PFSK-1 (cell line): ENCODE measurements around the gene ATP13A1.

Source experiments
- POLR2AphosphoS5 ChIP-seq: IDR thresholded peaks from 2 replicates; pipeline ENCODE4 v1.6.1; 2012; ENCODE audit warnings: low read depth, mild to moderate bottlenecking, control low read depth, low read length, moderate library complexity
- TAF1 ChIP-seq: IDR thresholded peaks from 2 replicates; pipeline ENCODE4 v1.6.1; 2012; ENCODE audit warnings: low read length, control low read depth, borderline replicate concordance; ENCODE audit not compliant: insufficient read depth

DNA sequence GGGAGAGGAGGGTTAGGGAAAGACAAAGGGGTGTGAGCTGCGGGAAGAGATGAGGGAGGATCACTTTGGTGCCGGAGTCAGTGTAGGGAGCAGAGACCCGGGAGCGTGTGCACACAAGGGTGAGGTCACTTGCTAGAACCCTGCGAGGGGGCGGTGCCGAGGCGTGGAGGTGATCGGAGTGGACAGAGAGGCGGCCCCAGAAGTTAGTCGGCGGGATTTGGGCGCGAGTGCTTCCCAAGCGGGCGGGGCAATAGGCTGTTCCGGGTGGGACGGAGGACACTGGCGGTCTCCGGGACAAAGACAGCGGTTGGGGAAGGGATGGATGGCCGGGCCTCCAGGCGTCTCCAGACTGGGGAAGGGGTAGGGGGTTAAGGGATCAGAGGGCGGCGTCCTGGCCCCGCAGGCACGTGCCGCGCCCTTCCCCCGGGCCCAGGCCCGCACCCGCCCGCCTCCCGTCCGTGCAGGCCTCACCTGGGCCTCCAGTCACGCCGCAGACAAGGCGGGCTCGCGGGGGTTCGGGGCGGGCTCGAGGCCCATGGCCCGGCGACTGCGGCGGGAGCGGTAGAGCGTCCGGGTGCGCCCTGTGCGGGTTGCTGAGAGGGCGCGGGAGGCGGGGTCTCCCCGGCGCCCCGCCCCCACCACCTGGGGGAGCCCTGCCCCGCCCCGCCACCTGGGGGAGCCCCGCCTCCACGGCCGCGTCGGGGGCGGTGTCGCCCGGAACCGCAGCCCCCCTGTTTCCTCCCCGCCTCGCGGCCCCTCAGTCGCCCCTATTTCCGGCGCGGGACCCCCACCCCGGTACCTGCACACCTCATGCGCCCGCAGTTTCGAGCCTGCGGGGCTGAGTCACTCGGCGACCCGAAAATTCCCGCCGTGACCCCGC, 35.6 kb downstream of the ATP13A1 start, which contains the start of gene LPAR2:
- TF ChIP-seq TAF1 (no peak), POLR2AphosphoS5 (no peak)
